SK-N-SH (cell line): Measurements from ENCODE around the gene MUC20. TPM values are rescaled to one million over a fixed set of nuclear protein-coding genes. Genes with fewer than 3 reads are reported as not detected.

ENCODE experiments used
- CTCF ChIA-PET: fragments of 300-600, 350-600 bp; formaldehyde crosslinking; extraction: SDS; loops from one replicate; lab custom pipeline; 2021; lab: Yijun Ruan, JAX
- POLR2A ChIA-PET: fragments of 350-600 bp; sonication (Branson Sonifier 250); formaldehyde crosslinking; extraction: SDS; loops from one replicate; lab custom pipeline; 2020; ENCODE audit warnings: antibody characterized with exemption, inconsistent platforms; lab: Yijun Ruan, JAX
- DNase-seq: peaks from one replicate; pipeline ENCODE4 v3.0.0; 2012
- H2AFZ ChIP-seq: fragments of 200-600 bp; sonication (generic); 2 replicates; pipeline ENCODE4 v1.8.1; 2016; ENCODE audit warnings: antibody characterized with exemption, mild to moderate bottlenecking, low read depth
- H3F3A ChIP-seq: fragments of 200-600 bp; sonication (generic); replicated peaks from 2 replicates; pipeline ENCODE3; 2016; ENCODE audit warnings: antibody characterized with exemption, mild to moderate bottlenecking; ENCODE audit not compliant: insufficient read depth
- H3K27ac ChIP-seq, 2 experiments: fragments of 200-500 bp in 1 of 2; fragments of 200-600 bp in 1 of 2; sonication (Bioruptor generic) in 1 of 2; sonication (generic), shearing (Covaris generic) in 1 of 2; 2 replicates each; pipeline versions ENCODE4 v1.5.1 to v1.6.1; 2014 to 2016; ENCODE audit warnings: low read depth in 2 of 2, inconsistent platforms in 1 of 2, low read length in 1 of 2, mild to moderate bottlenecking in 1 of 2, mixed read lengths in 1 of 2
- H3K27me3 ChIP-seq: fragments of 200-600 bp; sonication (generic), shearing (Covaris generic); 2 replicates; pipeline ENCODE4 v1.6.1; 2016; ENCODE audit warnings: mixed run types; ENCODE audit not compliant: insufficient read depth
- H3K36me3 ChIP-seq, 2 experiments: fragments of 200-500 bp in 1 of 2; fragments of 200-600 bp in 1 of 2; sonication (Bioruptor generic) in 1 of 2; sonication (generic) in 1 of 2; replicated peaks in 1 of 2; 2 replicates each; pipeline versions ENCODE3 to v1.5.1; 2014 to 2016; ENCODE audit warnings: low read length in 1 of 2, mild to moderate bottlenecking in 1 of 2; ENCODE audit not compliant: insufficient read depth in 2 of 2, control insufficient read depth in 1 of 2
- H3K4me1 ChIP-seq, 2 experiments: fragments of 200-500 bp in 1 of 2; fragments of 200-600 bp in 1 of 2; sonication (Bioruptor generic) in 1 of 2; sonication (generic), shearing (Covaris generic) in 1 of 2; 2 replicates each; pipeline versions ENCODE4 v1.5.1 to v1.6.1; 2014 to 2016; ENCODE audit warnings: low read depth in 1 of 2, low read length in 1 of 2, mixed run types in 1 of 2; ENCODE audit not compliant: insufficient read depth in 2 of 2, control insufficient read depth in 1 of 2
- H3K4me2 ChIP-seq: fragments of 200-600 bp; sonication (generic), shearing (Covaris generic); 2 replicates; pipeline ENCODE4 v1.6.1; 2017; ENCODE audit warnings: mixed run types
- H3K4me3 ChIP-seq, 2 experiments: fragments of 200-500 bp in 1 of 2; fragments of 200-600 bp in 1 of 2; sonication (Bioruptor generic) in 1 of 2; sonication (generic), shearing (Covaris generic) in 1 of 2; 2 replicates each; pipeline versions ENCODE4 v1.5.1 to v1.8.1; 2014 to 2016; ENCODE audit warnings: low read depth in 2 of 2, inconsistent platforms in 1 of 2, low read length in 1 of 2, mild to moderate bottlenecking in 1 of 2, mixed read lengths in 1 of 2, moderate library complexity in 1 of 2
- H3K79me2 ChIP-seq: fragments of 200-600 bp; sonication (generic); 2 replicates; pipeline ENCODE4 v1.8.1; 2017; ENCODE audit warnings: mild to moderate bottlenecking; ENCODE audit not compliant: insufficient read depth
- H3K9ac ChIP-seq: fragments of 200-600 bp; sonication (generic); 2 replicates; pipeline ENCODE4 v1.6.1; 2017; ENCODE audit warnings: mixed run types
- H3K9me2 ChIP-seq: fragments of 200-600 bp; sonication (generic); 2 replicates; pipeline ENCODE4 v1.6.1; 2017; ENCODE audit warnings: mixed run types
- H3K9me3 ChIP-seq: fragments of 200-600 bp; sonication (generic); 2 replicates; pipeline ENCODE4 v1.6.1; 2017; ENCODE audit warnings: mixed run types, mild to moderate bottlenecking, moderate library complexity
- H4K20me1 ChIP-seq: fragments of 200-600 bp; sonication (generic); 2 replicates; pipeline ENCODE4 v1.6.1; 2017; ENCODE audit warnings: mild to moderate bottlenecking, mixed run types; ENCODE audit not compliant: insufficient read depth
- CHD2 ChIP-seq: fragments of 150-350 bp; IDR thresholded peaks from 2 replicates; pipeline ENCODE4 v1.6.1; 2018; ENCODE audit warnings: low read length; ENCODE audit not compliant: partially characterized antibody
- ELF1 ChIP-seq: IDR thresholded peaks from 2 replicates; pipeline ENCODE4 v1.4.0; 2012
- EP300 ChIP-seq, 2 experiments: IDR thresholded peaks; 2 replicates each; pipeline versions ENCODE4 v1.4.0 to v1.6.1; 2012; ENCODE audit warnings: borderline replicate concordance in 1 of 2, low read depth in 1 of 2, low read length in 1 of 2
- EZH2phosphoT487 ChIP-seq: fragments of 200-600 bp; sonication (generic); IDR thresholded peaks from 2 replicates; pipeline ENCODE4 v1.6.1; 2017; ENCODE audit warnings: low read depth, mixed run types, mild to moderate bottlenecking, antibody characterized with exemption, moderate library complexity, borderline replicate concordance
- FOSL2 ChIP-seq: IDR thresholded peaks from 2 replicates; pipeline ENCODE4 v1.4.0; 2012; ENCODE audit warnings: low read depth, mild to moderate bottlenecking, moderate library complexity, borderline replicate concordance
- FOXM1 ChIP-seq: IDR thresholded peaks from 2 replicates; pipeline ENCODE4 v1.4.0; 2012; ENCODE audit warnings: low read depth, mild to moderate bottlenecking
- GATA2 ChIP-seq: sonication (generic); formaldehyde crosslinking; IDR thresholded peaks from 2 replicates; pipeline ENCODE4 v1.5.0; 2020; ENCODE audit warnings: mild to moderate bottlenecking, missing genetic modification reagents
- JUND ChIP-seq: IDR thresholded peaks from 2 replicates; pipeline ENCODE4 v1.4.0; 2012
- POLR2AphosphoS5 ChIP-seq: IDR thresholded peaks from 2 replicates; pipeline ENCODE4 v1.6.1; 2012; ENCODE audit warnings: low read depth, low read length
- RAD21 ChIP-seq: IDR thresholded peaks from 2 replicates; pipeline ENCODE4 v1.6.1; 2012; ENCODE audit warnings: mild to moderate bottlenecking, low read length
- RFX5 ChIP-seq: IDR thresholded peaks from 2 replicates; pipeline ENCODE4 v1.6.1; 2012; ENCODE audit warnings: mild to moderate bottlenecking, improper control_type of control experiment, low read length
- RXRA ChIP-seq: IDR thresholded peaks from 2 replicates; pipeline ENCODE4 v1.4.0; 2012; ENCODE audit warnings: low read depth, mild to moderate bottlenecking, borderline replicate concordance
- SIN3A ChIP-seq: IDR thresholded peaks from 2 replicates; pipeline ENCODE4 v1.6.1; 2012; ENCODE audit warnings: low read depth, mild to moderate bottlenecking, low read length, moderate library complexity, borderline replicate concordance
- USF1 ChIP-seq: IDR thresholded peaks from 2 replicates; pipeline ENCODE4 v1.4.0; 2012; ENCODE audit warnings: low read depth, borderline replicate concordance
- ZBTB33 ChIP-seq: IDR thresholded peaks from 2 replicates; pipeline ENCODE4 v1.4.0; 2012; ENCODE audit warnings: low read depth, borderline replicate concordance
- WGBS: methylation state at CpG from one replicate; pipeline ENCODE4 v1.1.6; 2017; ENCODE audit warnings: low lambda C conversion rate; 5-methylcytosine and 5-hydroxymethylcytosine counted together
- polyA plus RNA-seq, 3 experiments: library from polyadenylated mRNA; depleted of rRNA; stranded (reverse); fragments of >200 nt; gene quantifications; 2 replicates each; pipeline ENCODE4 v1.2.3, GENCODE V29; 2012
- TF ChIP-seq, protein P1 (sequence below): fragments of 200-600 bp; sonication (generic); IDR thresholded peaks from 2 replicates; pipeline ENCODE4 v1.6.1; 2017; ENCODE audit warnings: antibody characterized with exemption, mild to moderate bottlenecking, moderate library complexity

The MUC20 gene
- polyA plus RNA-seq, 1 of the 3 experiments (the other 2 are of a cell fraction), result 0.31 TPM

DNA sequence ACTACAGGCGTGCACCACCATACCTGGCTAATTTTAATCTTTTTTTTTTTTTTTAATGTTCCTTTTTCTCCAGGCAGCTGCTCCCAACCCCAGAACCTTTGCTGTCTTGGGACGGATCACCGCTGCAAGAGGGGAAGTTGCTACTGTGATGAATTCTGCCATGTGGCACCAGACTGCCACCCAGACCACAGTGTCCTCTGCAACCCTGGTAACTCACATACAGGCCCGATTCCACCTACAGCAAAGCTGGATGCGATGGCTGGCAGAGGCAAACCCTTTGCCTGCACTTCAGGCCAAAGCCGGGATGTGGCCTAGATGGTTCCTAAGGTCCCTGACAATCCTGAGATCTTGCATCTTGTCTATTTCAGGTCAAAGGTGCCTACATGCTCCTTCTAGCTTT is 12.7 kb upstream of the MUC20 start:
- ChIA-PET CTCF (interaction anchor here (1.5 kb wide), 1 partner anchor 143 kb away, joined by 5 read pairs; no protein-coding TSS in a partner anchor), POLR2A (no interaction called here)
- H3K9ac ChIP-seq, result no peak overlapping the region
- no peak overlapping the region for H3K4me2 ChIP-seq
- H3K4me3 ChIP-seq, result no peak overlapping the region
- no peak overlapping the region for H3K27ac ChIP-seq
- no peaks in the 10 kb centered on the region for H3F3A ChIP-seq
- no peaks in the 10 kb centered on the region for H3K27me3 ChIP-seq
- TF ChIP-seq, protein P1, sequence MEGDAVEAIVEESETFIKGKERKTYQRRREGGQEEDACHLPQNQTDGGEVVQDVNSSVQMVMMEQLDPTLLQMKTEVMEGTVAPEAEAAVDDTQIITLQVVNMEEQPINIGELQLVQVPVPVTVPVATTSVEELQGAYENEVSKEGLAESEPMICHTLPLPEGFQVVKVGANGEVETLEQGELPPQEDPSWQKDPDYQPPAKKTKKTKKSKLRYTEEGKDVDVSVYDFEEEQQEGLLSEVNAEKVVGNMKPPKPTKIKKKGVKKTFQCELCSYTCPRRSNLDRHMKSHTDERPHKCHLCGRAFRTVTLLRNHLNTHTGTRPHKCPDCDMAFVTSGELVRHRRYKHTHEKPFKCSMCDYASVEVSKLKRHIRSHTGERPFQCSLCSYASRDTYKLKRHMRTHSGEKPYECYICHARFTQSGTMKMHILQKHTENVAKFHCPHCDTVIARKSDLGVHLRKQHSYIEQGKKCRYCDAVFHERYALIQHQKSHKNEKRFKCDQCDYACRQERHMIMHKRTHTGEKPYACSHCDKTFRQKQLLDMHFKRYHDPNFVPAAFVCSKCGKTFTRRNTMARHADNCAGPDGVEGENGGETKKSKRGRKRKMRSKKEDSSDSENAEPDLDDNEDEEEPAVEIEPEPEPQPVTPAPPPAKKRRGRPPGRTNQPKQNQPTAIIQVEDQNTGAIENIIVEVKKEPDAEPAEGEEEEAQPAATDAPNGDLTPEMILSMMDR, result no peak
- TF ChIP-seq RXRA (no peak), EZH2phosphoT487 (no peak), ZBTB33 (no peak), POLR2AphosphoS5 (no peak), RAD21 (no peak), EP300 (IDR thresholded peaks at IDR 0.05; ENCODE audit: borderline replicate concordance in 1 of 2, low read depth in 1 of 2, low read length in 1 of 2) (no peak), SIN3A (no peak), USF1 (no peak), JUND (no peak), RFX5 (no peak), ELF1 (no peak), CHD2 (no peak), GATA2 (CRISPR knock-in tag) (no peak), FOSL2 (no peak), FOXM1 (no peak)
- H2AFZ ChIP-seq, result no peak overlapping the region
- no peaks in the 10 kb centered on the region for H3K36me3 ChIP-seq
- H3K79me2 ChIP-seq, result no peaks in the 10 kb centered on the region
- no peaks in the 10 kb centered on the region for H3K9me3 ChIP-seq
- no peak for DNase-seq
- H4K20me1 ChIP-seq, result no peaks in the 10 kb centered on the region
- no peaks in the 10 kb centered on the region for H3K9me2 ChIP-seq
- WGBS, result 74% methylated on average over 6 of the region's 6 CpGs
- no peaks in the 10 kb centered on the region for H3K4me1 ChIP-seq
